NCI-H446 treated with DMSO at 0.1 percent for 48 hours (cell line): ENCODE data around the gene CDHR5.

ENCODE experiments used
- DNase-seq: peaks from one replicate; lab custom pipeline; 2025; lab: John Stamatoyannopoulos, UW

Gene CDHR5

DNA sequence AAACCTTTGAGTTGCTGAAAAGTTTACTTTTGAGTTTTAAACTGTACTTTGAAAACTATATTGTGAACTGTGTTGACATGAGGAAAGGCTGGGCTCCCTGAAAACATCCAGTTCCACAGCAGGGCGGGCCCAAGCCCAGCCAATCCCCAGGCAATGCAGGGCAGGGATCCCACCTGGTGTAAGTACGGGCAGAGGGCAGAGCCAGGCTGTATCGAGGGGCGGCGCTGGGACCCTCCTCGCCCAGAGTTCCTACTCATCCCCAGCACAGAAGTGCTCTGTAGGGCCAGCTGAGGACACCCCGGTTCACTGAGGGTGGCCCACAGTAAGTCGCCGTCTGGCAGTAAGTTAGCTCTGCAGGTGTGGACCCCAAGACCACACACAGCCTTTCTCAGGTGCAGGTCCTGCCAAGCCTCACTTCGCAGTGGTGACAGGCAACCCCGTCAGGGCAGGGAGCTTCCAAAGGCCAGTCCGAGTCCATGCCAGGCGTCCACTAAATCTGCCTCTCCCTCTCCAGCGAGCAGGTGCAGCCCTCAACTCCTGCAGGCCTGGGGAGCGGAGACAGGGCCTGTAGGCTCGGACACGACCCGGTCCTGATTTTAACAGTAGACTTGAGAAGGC is 57.6 kb downstream of the CDHR5 start:
- DNase-seq: no peak
